Measurements from ENCODE around the gene TTC9. TPM values are rescaled to one million over a fixed set of nuclear protein-coding genes. Genes with fewer than 3 reads are reported as not detected.

TTC9 gene
- total RNA-seq, 1 donor from 2014 or later, result 11.1 TPM

Other genes starting within 250 kb of the TTC9 start
- 40.3 TPM for gene SYNJ2BP, start 224.8 kb upstream of the TTC9 start, total RNA-seq
- not detected for gene ADAM21, start 189.7 kb upstream of the TTC9 start, total RNA-seq
- gene ADAM20, start 106.9 kb upstream of the TTC9 start, total RNA-seq, result 3.6 TPM
- 44.7 TPM for gene MED6, start 41.3 kb upstream of the TTC9 start, total RNA-seq
- gene MAP3K9, start 167.6 kb downstream of the TTC9 start, total RNA-seq, result 0.36 TPM

Measured in sciatic nerve (tissue), 1 donor.